Ecto neural progenitor cell (in vitro differentiated cells): Measurements from ENCODE around the gene GPR157.
"Not testable (repeated sequence)": the region's sequence is repeated elsewhere in the genome, so short reads cannot be mapped to it uniquely, and the experiment has no call there.

ENCODE experiments used
- DNase-seq: peaks from one replicate; pipeline ENCODE4 v3.0.0-alpha.2; 2018; ENCODE audit warnings: low spot score

GPR157 gene

GRCh38 chr1:9145714-9146113 lies 16.8 kb upstream of the GPR157 start:
- DNase-seq: no peak

DNA sequence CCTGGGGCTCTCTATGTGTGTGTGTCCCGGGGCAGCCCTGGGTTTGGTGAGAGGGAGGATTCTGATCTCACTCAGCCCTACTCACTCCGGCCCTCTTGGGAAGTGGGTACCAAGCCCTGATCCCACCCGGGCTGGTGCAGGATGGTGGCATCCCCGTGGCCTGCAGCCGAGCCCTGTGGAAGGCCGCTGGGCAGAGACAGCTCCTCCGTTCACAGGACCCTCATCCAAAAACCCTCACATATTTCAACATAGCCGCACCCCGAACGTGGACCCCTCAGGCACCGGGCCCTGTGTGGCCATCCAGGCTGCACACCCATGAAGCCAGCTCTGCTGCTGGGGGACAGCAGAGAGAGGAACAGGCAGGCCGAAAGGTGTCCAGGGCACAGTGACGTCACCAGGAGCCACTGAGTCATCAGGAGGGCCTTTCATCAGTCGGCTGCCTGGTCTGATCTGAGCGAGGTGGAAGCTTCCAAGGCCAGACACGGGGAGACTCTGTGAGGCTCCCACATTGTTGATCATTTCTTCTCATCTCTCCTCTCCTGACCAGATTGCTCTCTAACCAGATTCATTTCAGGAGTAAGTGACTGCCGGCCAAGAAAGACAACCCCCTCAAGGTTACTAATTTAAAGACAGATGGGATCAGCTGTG lies 16.2 kb upstream of the GPR157 start:
- DNase-seq: no peak

GRCh38 chr1:9144494-9144893 lies 15.6 kb upstream of the GPR157 start:
- DNase-seq: not testable (repeated sequence)

DNA sequence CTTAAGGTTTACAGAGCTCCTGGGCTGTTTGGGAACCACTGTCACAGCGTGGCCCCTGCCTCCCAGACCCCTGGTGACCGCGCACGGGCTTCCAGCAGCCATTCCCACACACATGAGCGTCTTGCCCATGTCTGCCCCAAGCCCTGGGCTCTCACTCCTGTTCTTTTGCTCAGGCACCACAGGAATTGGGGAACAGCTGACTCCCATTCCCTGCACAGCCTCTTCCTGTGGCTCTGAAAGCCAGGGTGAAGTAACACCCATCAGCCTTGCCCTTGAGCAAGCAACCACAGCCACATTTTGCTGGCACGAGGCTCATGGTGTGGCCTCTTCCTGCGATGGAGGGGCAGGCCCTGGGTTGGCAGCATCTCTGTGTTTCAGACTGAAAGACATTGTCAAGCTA lies 14.3 kb upstream of the GPR157 start:
- no peak for DNase-seq

- no peak for DNase-seq
Measured at GRCh38 chr1:9139930-9140329, 11.0 kb upstream of the GPR157 start.

GRCh38 chr1:9136932-9137331 lies 8.0 kb upstream of the GPR157 start:
- DNase-seq: no peak

DNA sequence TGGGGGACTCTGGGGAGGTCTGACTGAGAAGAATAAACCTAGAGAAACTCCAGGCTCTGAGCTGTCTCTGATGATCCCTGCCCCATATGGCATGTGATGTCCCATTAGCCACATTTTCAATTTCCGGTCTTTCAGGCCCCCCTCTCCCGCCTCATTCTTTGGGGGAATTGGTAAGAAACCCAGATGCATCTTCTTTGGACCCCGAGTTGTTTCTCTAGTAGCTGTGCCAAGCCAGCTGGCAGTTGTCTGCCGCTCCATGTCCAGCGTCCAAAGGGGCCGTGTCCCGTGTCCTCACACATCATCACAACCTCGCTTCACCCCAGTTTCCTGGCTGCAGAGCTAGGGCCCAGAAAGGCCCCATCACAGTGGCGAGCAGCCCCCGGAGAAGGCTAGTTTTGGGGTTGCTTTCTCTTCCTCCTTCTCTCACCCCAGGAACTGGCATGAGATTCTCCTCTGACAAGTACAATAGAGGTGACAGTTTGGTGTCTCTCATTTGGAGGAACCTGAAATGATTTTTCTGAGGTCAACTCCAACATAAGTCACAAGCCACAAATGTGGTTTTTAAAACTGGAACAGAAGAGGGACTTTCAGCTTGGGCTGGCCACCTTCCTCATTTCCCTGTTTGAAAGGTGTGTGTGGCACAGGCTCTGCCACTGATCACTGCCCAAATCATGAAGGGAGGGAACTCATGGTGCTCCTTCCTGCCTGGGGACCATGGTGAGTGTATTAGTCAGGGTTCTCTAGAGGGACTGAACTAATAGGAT lies 6.4 kb upstream of the GPR157 start:
- DNase-seq: no peak

DNA sequence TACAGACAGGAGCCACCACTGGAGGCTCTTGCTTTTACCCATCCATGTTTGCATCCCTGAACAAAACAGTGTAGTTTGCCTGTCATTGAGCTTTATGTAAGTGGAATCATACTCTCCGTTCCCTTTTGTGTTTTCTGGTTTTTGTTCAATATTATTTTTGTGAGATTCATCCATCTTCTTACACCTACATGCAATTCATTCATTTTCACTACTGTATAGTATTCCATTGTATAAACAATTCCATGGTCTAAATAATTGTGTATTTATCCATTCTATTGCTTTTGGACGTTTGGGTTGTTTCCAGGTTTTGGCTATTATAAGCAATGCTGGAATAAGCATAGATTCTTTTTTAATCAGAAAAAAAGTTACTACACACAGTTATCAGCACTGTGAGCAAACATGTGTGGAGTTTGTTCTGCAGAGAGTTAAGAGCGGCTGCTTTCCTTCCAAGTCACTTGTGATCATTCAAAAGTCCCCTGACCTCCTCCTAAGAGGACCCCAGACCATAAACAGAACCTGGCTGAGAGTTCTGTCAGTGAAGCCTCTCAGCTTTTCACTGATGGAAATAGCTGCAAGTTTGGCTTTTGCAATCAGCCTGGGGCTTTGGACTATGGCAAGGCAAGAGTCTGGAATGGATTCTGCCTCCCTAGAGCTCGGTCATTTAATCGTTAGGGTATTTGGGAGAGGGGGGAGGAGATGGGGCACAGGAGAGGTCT lies 5.1 kb upstream of the GPR157 start:
- no peak for DNase-seq

DNA sequence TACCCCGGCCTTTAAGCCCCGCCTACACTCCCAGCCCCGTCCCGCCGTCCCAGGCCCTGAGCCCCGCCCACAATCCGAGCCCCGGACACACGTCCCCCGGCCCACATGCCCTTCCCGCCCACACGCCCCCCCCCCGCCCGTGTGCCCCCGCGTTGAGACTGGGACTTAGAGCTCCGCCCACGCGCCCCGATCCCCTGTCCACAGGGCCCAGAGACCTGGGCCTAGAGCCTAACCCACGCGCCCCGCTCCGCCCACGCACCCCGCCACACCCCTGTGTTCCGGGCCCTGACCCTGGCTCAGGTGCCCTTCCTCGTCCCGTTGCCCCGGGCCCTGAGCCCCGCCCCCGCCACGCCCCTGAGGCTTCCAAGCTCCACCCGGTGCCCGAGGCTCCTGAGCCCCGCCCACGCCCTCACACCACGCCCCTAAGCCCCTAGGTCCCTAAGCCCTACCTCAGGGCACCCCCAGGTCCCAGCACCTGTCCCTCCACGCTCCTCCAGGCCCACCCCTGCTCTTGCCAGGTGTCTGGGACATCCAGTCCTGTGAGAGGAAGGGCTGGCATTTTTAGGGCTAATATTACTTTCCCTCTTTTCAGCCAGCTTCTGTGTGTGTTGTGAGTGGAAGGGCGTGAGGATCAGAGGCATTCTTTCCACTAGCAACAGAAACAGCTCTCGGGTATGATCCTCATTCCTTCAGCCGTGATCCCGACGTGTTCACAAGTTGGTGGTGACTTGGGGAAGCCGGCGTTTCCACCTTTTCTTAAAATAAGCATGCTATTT lies 552 bp upstream of the GPR157 start:
- peak; percentile 94 for DNase-seq

DNA sequence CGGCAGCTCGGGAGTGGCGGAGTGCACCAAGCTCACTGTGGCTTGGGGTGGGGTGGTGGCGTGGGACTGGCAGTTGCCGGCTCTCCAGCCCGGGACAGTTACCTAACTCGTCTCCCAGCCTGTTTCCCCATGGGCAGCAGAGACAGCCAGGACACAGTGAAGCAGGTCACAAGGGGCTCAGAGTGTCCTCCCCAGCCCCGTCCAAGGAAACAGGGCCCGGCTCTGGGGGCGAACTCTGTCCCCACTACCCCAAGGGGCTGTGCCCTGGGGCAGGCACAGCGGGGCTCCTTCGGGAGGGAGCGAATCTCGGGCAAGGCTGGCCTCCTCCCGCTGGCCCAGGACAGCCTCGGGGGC lies 759 bp downstream of the GPR157 start:
- DNase-seq: no peak

GRCh38 chr1:9127395-9128165 lies 1.3 kb downstream of the GPR157 start:
- DNase-seq: no peak

GRCh38 chr1:9126511-9126910 lies 2.4 kb downstream of the GPR157 start:
- no peak for DNase-seq

DNA sequence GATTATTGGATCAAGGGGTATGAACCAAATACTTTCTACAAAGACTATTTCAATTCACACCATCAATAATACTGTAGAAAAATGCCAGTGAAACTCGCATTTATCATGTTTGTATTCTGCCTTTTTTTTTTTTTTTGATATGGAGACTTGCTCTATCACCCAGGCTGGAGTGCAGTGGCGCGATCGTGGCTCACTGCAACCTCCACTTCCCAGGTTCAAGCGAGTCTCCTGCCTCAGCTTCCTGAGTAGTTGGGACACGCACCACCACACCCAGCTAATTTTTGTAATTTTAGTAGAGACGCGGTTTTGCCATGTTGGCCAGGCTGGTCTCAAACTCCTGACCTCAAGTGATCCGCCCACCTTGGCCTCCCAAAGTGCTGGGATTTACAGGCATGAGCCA lies 3.1 kb downstream of the GPR157 start:
- not testable (repeated sequence) for DNase-seq

GRCh38 chr1:9125325-9125724 lies 3.6 kb downstream of the GPR157 start:
- DNase-seq: no peak

GRCh38 chr1:9124389-9124788 lies 4.5 kb downstream of the GPR157 start:
- not testable (repeated sequence) for DNase-seq

DNA sequence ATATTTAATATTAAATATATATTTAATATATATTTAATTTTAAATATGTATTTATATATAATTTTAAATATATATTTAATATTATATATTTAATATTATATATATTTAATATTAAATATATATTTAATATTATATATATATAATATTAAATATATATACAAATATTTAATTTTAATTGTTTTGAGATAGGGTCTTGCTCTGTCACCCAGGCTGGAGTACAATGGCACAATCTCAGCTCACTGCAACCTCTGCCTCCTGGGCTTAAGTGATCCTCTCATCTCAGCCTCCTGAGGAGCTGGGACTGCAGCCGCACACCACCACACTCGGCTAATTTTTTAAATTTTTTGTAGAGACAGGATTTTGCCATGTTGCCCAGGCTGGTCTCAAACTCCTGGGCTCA lies 5.2 kb downstream of the GPR157 start:
- DNase-seq: not testable (repeated sequence)

GRCh38 chr1:9121496-9122409 lies 7.1 kb downstream of the GPR157 start:
- DNase-seq: no peak

- DNase-seq: no peak
Measured at GRCh38 chr1:9120312-9120958, 8.5 kb downstream of the GPR157 start.

DNA sequence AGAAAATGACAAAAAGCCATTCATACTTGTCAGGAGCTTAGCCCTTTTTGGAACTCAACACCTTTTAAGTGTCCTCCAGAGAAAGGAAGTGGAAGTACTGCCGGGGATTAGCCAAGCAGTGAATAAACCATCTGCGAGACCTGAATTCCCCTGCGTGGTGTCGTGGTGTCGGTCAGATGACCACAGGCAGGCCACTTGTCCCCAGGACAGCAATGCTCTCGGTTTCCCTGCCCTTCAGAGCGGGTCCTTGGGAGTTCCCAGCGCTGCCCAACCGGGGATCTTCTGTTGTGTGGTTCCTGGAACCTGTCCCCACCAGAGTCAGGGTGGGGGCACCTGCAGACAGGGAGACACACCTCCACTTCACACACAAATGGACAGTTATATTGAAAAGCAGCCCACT lies 9.2 kb downstream of the GPR157 start:
- DNase-seq: no peak

GRCh38 chr1:9118186-9118585 lies 10.7 kb downstream of the GPR157 start:
- no peak for DNase-seq
